ENCODE measurements around the gene ZBTB18. TPM values are rescaled to one million over a fixed set of nuclear protein-coding genes. Genes with fewer than 3 reads are reported as not detected.

The ZBTB18 gene
- polyA plus RNA-seq, 2 of the 4 experiments (the other 2 are of a cell fraction) = 9.7 to 9.9 TPM

DNA sequence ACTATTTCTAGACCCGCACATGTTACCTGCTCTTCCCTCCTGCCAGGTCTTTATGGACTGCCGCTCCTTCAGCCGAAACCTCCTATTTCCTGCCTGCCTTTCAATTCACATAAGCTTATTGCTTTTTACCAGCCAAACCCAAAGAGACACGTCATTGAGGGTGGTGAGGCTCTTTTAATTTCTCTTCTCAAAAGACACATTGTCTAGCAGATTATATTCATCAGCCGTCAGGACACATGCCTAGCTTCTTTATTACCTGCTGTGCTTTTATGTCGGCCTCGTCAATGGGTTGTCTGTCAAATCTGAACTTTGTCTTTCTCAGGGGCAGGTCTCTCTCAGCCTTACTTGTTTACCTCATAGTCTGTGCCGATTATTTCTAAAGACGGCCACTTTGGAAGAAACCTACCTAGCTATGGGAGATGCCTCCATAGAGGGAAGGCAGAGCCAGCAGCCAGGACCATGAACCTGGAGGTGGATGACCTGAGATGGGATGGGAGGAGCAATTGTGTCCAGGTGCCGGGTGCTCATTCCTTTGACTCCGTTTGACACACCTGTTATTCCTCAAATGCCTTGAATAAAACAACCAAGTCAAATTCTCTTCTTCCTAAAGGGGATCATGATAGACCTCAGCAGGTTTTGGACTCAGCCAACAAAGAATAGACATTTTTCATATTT, 42.0 kb downstream of the ZBTB18 start (continued):
- TF ChIP-seq MAZ (IDR thresholded peaks at IDR 0.05; ENCODE audit: borderline replicate concordance, low read depth, low read length) = no peak

DNA sequence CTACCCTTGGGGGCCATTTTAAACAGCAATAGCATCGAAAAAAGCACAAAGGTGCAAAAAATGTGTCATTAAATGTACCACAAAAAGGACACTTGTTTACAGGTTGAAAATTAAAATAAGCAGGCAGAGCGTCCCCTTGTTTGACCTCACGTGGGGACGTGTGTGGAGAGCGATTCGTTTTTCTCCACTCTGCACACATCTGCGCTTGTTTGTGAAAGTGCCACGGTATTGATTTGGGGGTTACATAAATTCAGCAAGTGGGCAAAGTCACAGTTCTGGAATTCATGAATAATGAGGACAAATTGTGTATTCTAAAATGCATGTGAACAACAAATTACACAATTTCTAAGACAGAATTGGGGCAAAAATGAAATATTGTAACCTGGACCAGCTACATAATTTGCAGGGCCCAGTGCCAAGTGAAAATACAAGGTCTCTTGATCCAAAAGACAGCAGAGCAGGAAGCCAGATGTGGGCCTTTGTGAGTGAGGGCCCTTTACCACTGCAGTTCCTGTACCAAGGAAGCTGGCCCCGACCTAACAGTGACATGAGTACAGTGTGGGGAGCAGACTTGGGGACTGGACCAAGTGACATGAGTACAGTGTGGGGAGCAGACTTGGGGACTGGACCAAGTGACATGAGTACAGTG, 43.9 kb downstream of the ZBTB18 start:
- no peak for ATAC-seq
- WGBS (ENCODE audit: missing lambda C conversion rate) = 70% methylated on average over 9 of the region's 9 CpGs

GRCh38 chr1:244095529-244095911, 44.4 kb downstream of the ZBTB18 start:
- H3K9me3 ChIP-seq = no peaks in the 10 kb centered on the region
- WGBS (ENCODE audit: missing lambda C conversion rate) = 79% methylated on average over 4 of the region's 4 CpGs
- ATAC-seq (no peak), FAIRE-seq (no peak), DNase-seq (ENCODE audit: low read depth in 1 of 2, low spot score in 1 of 2) (no peak)
- H3K4me1 ChIP-seq = peaks cover 17% of the 10 kb centered on the region
- ChIA-PET POLR2A (no interaction called here), CTCF (interaction anchor here (0.9 kb wide), 1 partner anchor 177 kb away, joined by 3 read pairs; no protein-coding TSS in a partner anchor)
- TF ChIP-seq RAD21 (conservative IDR thresholded peaks at IDR 0.05 in 1 of 2, IDR thresholded peaks at IDR 0.05 in 1 of 2) = no peak
- TF ChIP-seq EP300 (IDR thresholded peaks at IDR 0.05) = no peak
- no peak for TF ChIP-seq ESRRA (IDR thresholded peaks at IDR 0.05; ENCODE audit: borderline replicate concordance, low read length)
- no peak for TF ChIP-seq ZFP36 (IDR thresholded peaks at IDR 0.05; ENCODE audit: borderline replicate concordance, partially characterized antibody)
- TF ChIP-seq NR3C1 (IDR thresholded peaks at IDR 0.05) = no peak
- no peak for TF ChIP-seq KDM1A (IDR thresholded peaks at IDR 0.05; ENCODE audit: low read depth)
- TF ChIP-seq FOSL2 (IDR thresholded peaks at IDR 0.05) = no peak
- no peak for TF ChIP-seq FOSL2 (CRISPR knock-in tag; IDR thresholded peaks at IDR 0.05)
- TF ChIP-seq, protein P1, sequence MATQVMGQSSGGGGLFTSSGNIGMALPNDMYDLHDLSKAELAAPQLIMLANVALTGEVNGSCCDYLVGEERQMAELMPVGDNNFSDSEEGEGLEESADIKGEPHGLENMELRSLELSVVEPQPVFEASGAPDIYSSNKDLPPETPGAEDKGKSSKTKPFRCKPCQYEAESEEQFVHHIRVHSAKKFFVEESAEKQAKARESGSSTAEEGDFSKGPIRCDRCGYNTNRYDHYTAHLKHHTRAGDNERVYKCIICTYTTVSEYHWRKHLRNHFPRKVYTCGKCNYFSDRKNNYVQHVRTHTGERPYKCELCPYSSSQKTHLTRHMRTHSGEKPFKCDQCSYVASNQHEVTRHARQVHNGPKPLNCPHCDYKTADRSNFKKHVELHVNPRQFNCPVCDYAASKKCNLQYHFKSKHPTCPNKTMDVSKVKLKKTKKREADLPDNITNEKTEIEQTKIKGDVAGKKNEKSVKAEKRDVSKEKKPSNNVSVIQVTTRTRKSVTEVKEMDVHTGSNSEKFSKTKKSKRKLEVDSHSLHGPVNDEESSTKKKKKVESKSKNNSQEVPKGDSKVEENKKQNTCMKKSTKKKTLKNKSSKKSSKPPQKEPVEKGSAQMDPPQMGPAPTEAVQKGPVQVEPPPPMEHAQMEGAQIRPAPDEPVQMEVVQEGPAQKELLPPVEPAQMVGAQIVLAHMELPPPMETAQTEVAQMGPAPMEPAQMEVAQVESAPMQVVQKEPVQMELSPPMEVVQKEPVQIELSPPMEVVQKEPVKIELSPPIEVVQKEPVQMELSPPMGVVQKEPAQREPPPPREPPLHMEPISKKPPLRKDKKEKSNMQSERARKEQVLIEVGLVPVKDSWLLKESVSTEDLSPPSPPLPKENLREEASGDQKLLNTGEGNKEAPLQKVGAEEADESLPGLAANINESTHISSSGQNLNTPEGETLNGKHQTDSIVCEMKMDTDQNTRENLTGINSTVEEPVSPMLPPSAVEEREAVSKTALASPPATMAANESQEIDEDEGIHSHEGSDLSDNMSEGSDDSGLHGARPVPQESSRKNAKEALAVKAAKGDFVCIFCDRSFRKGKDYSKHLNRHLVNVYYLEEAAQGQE (IDR thresholded peaks at IDR 0.05) = no peak
- TF ChIP-seq CHD4 (IDR thresholded peaks at IDR 0.05; ENCODE audit: borderline replicate concordance) = no peak
- no peak for TF ChIP-seq ZC3H11A (IDR thresholded peaks at IDR 0.05)
- no peak for TF ChIP-seq JUNB (IDR thresholded peaks at IDR 0.05)
- no peak for TF ChIP-seq CEBPB (IDR thresholded peaks at IDR 0.05)
- no peak for TF ChIP-seq BHLHE40 (IDR thresholded peaks at IDR 0.05; ENCODE audit: low read depth, low read length)
- no peak for TF ChIP-seq JUN (IDR thresholded peaks at IDR 0.05)
- no peak for TF ChIP-seq TFCP2L1 (CRISPR knock-in tag; IDR thresholded peaks at IDR 0.05)
- TF ChIP-seq MYC (IDR thresholded peaks at IDR 0.05; ENCODE audit: borderline replicate concordance, low read length) = no peak
- no peak for TF ChIP-seq GATA3 (IDR thresholded peaks at IDR 0.05; ENCODE audit: borderline replicate concordance)
- TF ChIP-seq MAFK (IDR thresholded peaks at IDR 0.05; ENCODE audit: partially characterized antibody) = no peak
- TF ChIP-seq, protein P2, sequence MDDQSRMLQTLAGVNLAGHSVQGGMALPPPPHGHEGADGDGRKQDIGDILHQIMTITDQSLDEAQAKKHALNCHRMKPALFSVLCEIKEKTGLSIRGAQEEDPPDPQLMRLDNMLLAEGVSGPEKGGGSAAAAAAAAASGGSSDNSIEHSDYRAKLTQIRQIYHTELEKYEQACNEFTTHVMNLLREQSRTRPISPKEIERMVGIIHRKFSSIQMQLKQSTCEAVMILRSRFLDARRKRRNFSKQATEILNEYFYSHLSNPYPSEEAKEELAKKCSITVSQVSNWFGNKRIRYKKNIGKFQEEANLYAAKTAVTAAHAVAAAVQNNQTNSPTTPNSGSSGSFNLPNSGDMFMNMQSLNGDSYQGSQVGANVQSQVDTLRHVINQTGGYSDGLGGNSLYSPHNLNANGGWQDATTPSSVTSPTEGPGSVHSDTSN (IDR thresholded peaks at IDR 0.05) = no peak
- H3K4me3 ChIP-seq = no peak overlapping the region
- no peak overlapping the region for H3K4me2 ChIP-seq
- no peak overlapping the region for H3K27ac ChIP-seq

More for the DNA sequence above, 43.9 kb downstream of the ZBTB18 start:
- no peak overlapping the region for H3K4me3 ChIP-seq
- no peak for DNase-seq (ENCODE audit: low read depth in 1 of 2, low spot score in 1 of 2)
- ChIA-PET POLR2A (no interaction called here), CTCF (no interaction called here)
- no peak for TF ChIP-seq KDM5A (IDR thresholded peaks at IDR 0.05)
- TF ChIP-seq HOXA7 (CRISPR knock-in tag; IDR thresholded peaks at IDR 0.05) = no peak
- no peak for TF ChIP-seq ZSCAN20 (CRISPR knock-in tag; IDR thresholded peaks at IDR 0.05)
- TF ChIP-seq NPAS2 (CRISPR knock-in tag; IDR thresholded peaks at IDR 0.05; ENCODE audit: borderline replicate concordance) = no peak
- no peak for TF ChIP-seq ZNF302 (CRISPR knock-in tag; IDR thresholded peaks at IDR 0.05)
- no peak for TF ChIP-seq HEYL (CRISPR knock-in tag; IDR thresholded peaks at IDR 0.05)
- no peak for TF ChIP-seq ESRRA (IDR thresholded peaks at IDR 0.05; ENCODE audit: borderline replicate concordance, low read length)
- TF ChIP-seq, protein P3, sequence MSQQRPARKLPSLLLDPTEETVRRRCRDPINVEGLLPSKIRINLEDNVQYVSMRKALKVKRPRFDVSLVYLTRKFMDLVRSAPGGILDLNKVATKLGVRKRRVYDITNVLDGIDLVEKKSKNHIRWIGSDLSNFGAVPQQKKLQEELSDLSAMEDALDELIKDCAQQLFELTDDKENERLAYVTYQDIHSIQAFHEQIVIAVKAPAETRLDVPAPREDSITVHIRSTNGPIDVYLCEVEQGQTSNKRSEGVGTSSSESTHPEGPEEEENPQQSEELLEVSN (IDR thresholded peaks at IDR 0.05; ENCODE audit: borderline replicate concordance, low read depth) = no peak
- TF ChIP-seq TFCP2L1 (CRISPR knock-in tag; IDR thresholded peaks at IDR 0.05) = no peak
- TF ChIP-seq ZFP36 (IDR thresholded peaks at IDR 0.05; ENCODE audit: borderline replicate concordance, partially characterized antibody) = no peak
- no peak for TF ChIP-seq CEBPB (IDR thresholded peaks at IDR 0.05)
- no peak for TF ChIP-seq PHF8 (IDR thresholded peaks at IDR 0.05; ENCODE audit: borderline replicate concordance, low read depth)
- no peak for TF ChIP-seq MAX (IDR thresholded peaks at IDR 0.05)
- no peak for TF ChIP-seq CHD4 (IDR thresholded peaks at IDR 0.05; ENCODE audit: borderline replicate concordance)
- TF ChIP-seq RNF2 (IDR thresholded peaks at IDR 0.05; ENCODE audit: borderline replicate concordance, low read depth) = no peak
- TF ChIP-seq EHMT2 (IDR thresholded peaks at IDR 0.05; ENCODE audit: low read depth) = no peak
- TF ChIP-seq MAFK (IDR thresholded peaks at IDR 0.05; ENCODE audit: partially characterized antibody) = no peak
- TF ChIP-seq BHLHE40 (IDR thresholded peaks at IDR 0.05; ENCODE audit: low read depth, low read length) = no peak
- no peak for TF ChIP-seq RFX5 (IDR thresholded peaks at IDR 0.05)
- TF ChIP-seq MYC (IDR thresholded peaks at IDR 0.05; ENCODE audit: borderline replicate concordance, low read length) = no peak
- peaks cover 17% of the 10 kb centered on the region for H3K4me1 ChIP-seq
- FAIRE-seq = no peak
- no peak overlapping the region for H3K27ac ChIP-seq
- no peaks in the 10 kb centered on the region for H3K9me3 ChIP-seq
- H3K4me2 ChIP-seq = no peak overlapping the region
